GM18861 (cell line): ENCODE data around the gene CCDC190.
"Not testable (repeated sequence)": the region's sequence is repeated elsewhere in the genome, so short reads cannot be mapped to it uniquely, and the experiment has no call there.

Experiments
- ATAC-seq: cut with Tn5 transposase; IDR thresholded peaks from one replicate; pipeline ENCODE4 v1.9.1; 2021; ENCODE audit not compliant: unreplicated experiment

CCDC190 gene

GRCh38 chr1:162838863-162839262 is 22.1 kb downstream of the CCDC190 start:
- ATAC-seq, result no peak

- peak; percentile 92 for ATAC-seq
Observed at GRCh38 chr1:162835157-162835899, 25.6 kb downstream of the CCDC190 start.

DNA sequence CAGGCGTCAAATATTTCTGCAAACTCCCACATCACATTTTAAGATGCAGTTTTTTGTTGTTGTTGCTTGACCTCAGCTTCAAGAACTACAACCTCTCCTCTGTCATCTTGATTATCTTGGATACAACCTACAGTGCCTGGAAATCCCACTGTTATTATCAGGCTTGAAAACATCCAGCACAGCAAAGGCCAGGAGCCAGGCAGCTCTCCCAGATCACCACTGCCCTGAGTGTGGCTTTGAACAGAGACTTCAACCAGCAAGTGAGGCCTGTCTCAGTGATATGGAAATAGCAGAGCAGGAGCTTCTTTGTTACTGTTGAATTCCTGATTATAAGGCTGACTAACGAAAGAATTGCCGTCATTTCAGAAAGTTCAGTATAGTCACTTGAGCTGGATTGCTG is 28.5 kb downstream of the CCDC190 start:
- ATAC-seq, result no peak

DNA sequence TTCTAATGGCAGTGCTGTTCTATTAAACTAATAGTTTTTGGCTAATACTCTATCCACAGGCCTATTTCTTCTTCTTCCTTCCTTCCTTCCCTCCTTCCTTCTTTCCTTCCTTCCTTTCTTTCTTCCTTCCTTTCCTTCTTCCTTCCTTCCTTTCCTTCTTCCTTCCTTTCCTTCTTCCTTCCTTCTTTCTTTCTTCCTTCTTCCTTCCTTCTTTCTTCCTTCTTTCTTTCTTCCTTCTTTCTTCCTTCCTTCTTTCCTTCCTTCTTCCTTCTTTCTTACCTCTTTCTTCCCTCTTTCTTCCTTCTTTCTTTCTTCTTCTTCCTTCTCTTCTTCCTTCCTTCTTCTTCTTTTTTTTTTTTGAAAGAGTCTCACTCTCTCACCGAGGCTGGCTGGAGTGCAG is 31.7 kb downstream of the CCDC190 start:
- no peak for ATAC-seq

- ATAC-seq, result no peak
Observed at GRCh38 chr1:162823771-162824525, 37.0 kb downstream of the CCDC190 start.

GRCh38 chr1:162823231-162823630 is 37.7 kb downstream of the CCDC190 start:
- ATAC-seq, result no peak

GRCh38 chr1:162822391-162823200 is 38.4 kb downstream of the CCDC190 start:
- no peak for ATAC-seq

DNA sequence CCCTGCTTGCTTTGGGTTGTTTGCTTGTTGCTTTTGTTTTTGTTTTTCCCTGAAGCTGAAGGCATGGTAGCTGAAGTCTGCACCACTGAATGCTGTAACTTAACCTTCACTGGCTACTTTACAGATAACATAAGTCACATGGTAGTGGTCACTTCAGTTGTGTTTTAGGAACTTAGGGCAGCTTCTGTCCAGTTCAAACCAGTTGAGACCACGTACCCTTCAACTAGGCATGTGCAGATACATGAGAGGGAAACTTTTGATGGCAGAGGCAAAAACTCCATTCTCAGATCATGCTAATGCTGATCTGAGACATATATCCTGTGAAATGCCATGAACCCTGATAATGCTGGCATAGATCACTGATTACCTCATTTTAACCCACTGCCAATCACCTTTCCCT is 42.3 kb downstream of the CCDC190 start:
- not testable (repeated sequence) for ATAC-seq

DNA sequence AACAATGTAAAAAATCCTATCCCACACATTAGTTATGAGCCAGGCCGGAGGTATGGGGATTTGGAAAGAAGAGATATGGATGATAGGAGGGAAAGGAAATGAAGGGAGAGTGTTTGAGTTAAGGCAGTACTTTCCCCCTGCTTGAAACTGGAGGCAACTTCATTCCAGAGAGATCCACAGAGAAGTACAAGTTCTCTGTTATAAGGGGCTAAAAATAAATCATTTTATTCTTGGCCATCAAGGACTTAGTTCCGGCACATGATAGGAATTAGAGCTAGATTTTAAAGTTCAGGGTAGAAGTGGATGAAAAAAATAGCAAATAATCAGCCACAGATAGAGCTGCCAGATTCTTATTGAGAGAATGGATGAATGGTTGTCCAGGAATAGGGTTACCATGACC is 42.8 kb downstream of the CCDC190 start:
- not testable (repeated sequence) for ATAC-seq

DNA sequence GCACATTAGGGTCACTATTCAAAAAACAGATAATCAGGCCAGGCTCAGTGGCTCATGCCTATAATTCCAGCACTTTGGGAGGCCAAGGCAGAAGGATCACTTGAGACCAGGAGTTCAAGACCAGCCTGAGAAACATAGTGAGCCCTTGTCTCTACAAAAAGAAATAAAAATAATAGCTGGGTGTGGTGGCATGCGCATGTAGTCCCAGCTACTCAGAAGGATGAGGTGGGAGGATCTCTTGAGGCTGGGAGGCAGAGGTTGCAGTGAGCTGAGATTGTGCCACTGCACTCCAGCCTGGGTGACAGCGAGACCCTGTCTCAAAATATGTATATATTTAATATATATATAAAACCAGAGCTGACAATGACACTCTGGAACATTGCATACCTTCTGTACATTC is 48.6 kb downstream of the CCDC190 start:
- ATAC-seq, result not testable (repeated sequence)

- ATAC-seq, result not testable (repeated sequence)
Observed at GRCh38 chr1:162807503-162807902, 53.5 kb downstream of the CCDC190 start.
